Testis (tissue), 3 donors: ENCODE results near the gene LHCGR. TPM values are rescaled to one million over a fixed set of nuclear protein-coding genes. Genes with fewer than 3 reads are reported as not detected.

Experiments
- DNase-seq: peaks from one replicate; pipeline ENCODE4 v3.0.0-alpha.2; 2019
- H3K27ac ChIP-seq, 2 donors: fragments of 200-600 bp; sonication (generic); one replicate each; pipeline ENCODE4 v1.5.1; 2019
- H3K27me3 ChIP-seq: fragments of 200-600 bp; sonication (generic); one replicate; pipeline ENCODE4 v1.5.1; 2019
- H3K36me3 ChIP-seq: fragments of 200-600 bp; sonication (generic); one replicate; pipeline ENCODE4 v1.5.1; 2017; ENCODE audit warnings: low read depth; ENCODE audit errors: missing control alignments
- H3K4me1 ChIP-seq: fragments of 200-600 bp; sonication (generic); one replicate; pipeline ENCODE4 v1.5.1; 2019
- H3K4me3 ChIP-seq, 2 donors: fragments of 200-600 bp; sonication (generic); one replicate each; pipeline ENCODE4 v1.5.1; 2017 to 2019
- H3K9me3 ChIP-seq: fragments of 200-600 bp; sonication (generic); one replicate; pipeline ENCODE4 v1.5.1; 2017
- POLR2A ChIP-seq: fragments of 450-650 bp; IDR thresholded peaks from one replicate; pipeline ENCODE4 v1.6.1; 2017; ENCODE audit warnings: antibody characterized with exemption, mild to moderate bottlenecking, moderate library complexity
- WGBS, 2 donors: methylation state at CpG; one replicate each; pipeline ENCODE4 v1.1.5; 2018; 5-methylcytosine and 5-hydroxymethylcytosine counted together
- intact Hi-C: fragments of 100-400 bp; cut with DNase I; formaldehyde crosslinking; loops from one replicate; pipeline ENCODE4 v1.15.1; 2023; ENCODE audit warnings: low total_unique reads
- polyA plus RNA-seq: library from polyadenylated mRNA; stranded (reverse); fragments of 350-450 nt; fragmentation: Illumina TruSeq; extraction: RNeasy Lipid Tissue Mini Kit (QIAGEN cat#74804); gene quantifications from one replicate; pipeline ENCODE4 v1.2.3, GENCODE V29; 2014; ENCODE audit warnings: low read depth, low replicate concordance; ENCODE audit not compliant: insufficient read depth
- total RNA-seq, 2 donors: library from RNA; depleted of rRNA; stranded (reverse); fragments of >200 nt; gene quantifications; one replicate each; pipeline ENCODE4 v1.2.3, GENCODE V29; 2016
- TF ChIP-seq, protein P1 (sequence below), 3 experiments: fragments of 450-650 bp in 2 of 3; fragments of 200-600 bp in 1 of 3; sonication (generic) in 1 of 3; IDR thresholded peaks; one replicate each; pipeline ENCODE4 v1.5.1; 2016 to 2019; ENCODE audit warnings: antibody characterized with exemption in 3 of 3, mild to moderate bottlenecking in 2 of 3, moderate library complexity in 1 of 3

The LHCGR gene
- total and polyA plus RNA-seq, 3 donors from 2014 or later, result 1.5 to 7.5 (median 2.1) TPM

DNA sequence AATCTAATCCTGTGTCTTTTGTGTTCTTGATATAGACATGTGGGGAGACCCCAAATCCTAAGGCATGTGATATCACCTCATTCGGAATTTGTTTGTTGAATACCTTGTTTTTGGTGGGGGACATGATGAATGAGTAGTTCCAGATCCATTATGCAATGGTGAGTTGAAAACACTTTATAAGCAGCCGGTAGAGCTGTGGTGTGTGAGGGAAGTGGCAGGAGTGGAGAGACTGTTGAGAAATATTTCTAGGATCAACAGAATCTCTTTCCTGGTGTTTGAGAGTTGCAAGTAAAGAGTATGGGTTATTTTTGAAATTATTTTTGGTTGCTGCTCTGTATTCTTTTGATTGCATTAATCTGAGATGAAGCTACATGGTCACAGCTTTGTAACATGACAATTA lies 34.4 kb downstream of the LHCGR start:
- Histone ChIP-seq H3K27me3 (no peaks in the 10 kb centered on the region), H3K36me3 (no peaks in the 10 kb centered on the region), H3K4me1 (no peaks in the 10 kb centered on the region), H3K4me3 (no peak overlapping the region), H3K27ac (no peak overlapping the region), H3K9me3 (no peaks in the 10 kb centered on the region)
- intact Hi-C loops, result no loop called here
- WGBS, 2 donors, result 92 to 94% methylated on average over 2 of the region's 2 CpGs
- TF ChIP-seq POLR2A, result no peak
- TF ChIP-seq, protein P1, sequence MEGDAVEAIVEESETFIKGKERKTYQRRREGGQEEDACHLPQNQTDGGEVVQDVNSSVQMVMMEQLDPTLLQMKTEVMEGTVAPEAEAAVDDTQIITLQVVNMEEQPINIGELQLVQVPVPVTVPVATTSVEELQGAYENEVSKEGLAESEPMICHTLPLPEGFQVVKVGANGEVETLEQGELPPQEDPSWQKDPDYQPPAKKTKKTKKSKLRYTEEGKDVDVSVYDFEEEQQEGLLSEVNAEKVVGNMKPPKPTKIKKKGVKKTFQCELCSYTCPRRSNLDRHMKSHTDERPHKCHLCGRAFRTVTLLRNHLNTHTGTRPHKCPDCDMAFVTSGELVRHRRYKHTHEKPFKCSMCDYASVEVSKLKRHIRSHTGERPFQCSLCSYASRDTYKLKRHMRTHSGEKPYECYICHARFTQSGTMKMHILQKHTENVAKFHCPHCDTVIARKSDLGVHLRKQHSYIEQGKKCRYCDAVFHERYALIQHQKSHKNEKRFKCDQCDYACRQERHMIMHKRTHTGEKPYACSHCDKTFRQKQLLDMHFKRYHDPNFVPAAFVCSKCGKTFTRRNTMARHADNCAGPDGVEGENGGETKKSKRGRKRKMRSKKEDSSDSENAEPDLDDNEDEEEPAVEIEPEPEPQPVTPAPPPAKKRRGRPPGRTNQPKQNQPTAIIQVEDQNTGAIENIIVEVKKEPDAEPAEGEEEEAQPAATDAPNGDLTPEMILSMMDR (IDR thresholded peaks at IDR 0.05), result no peak
- no peak for DNase-seq

DNA sequence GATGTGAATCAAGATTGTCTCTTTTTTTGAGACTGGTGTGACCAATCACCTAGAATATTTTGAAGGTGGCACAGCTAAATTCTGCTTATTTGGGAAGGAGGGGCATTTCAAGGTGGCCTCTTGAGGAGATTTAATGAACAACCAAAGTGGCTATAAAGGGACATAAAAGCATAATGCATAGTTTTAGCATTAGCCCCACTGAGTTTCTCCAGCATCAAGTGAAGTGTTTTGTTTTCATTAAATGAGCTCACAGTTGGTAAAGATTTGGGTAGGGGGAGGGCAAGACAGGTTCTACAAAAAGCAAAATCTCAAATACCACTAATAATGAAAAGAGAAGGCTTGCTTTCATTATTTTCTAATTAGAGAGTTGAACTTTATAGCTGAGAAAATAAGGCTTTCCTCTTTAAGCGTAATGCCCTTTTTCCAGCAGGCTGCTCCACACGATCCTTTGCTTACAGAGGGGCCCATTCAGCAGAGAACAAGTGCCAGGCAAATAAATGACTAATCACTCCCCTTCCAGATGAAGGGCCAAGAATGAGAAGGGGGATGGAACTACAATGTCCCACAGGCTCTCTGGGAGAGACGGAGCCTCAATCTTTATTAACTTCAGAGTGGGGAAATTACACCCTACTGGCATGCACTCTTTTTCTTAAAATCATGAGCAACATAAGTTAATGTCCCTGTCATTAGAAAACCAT lies 35.9 kb downstream of the LHCGR start:
- WGBS, 2 donors, result 73 to 78% methylated on average over 3 of the region's 3 CpGs
- no peak for TF ChIP-seq POLR2A
- TF ChIP-seq, protein P1 (IDR thresholded peaks at IDR 0.05), result no peak
- intact Hi-C loops, result no loop called here
- Histone ChIP-seq H3K9me3 (no peaks in the 10 kb centered on the region), H3K36me3 (no peaks in the 10 kb centered on the region), H3K4me3 (no peak overlapping the region), H3K27me3 (no peaks in the 10 kb centered on the region), H3K4me1 (no peaks in the 10 kb centered on the region), H3K27ac (no peak overlapping the region)
- DNase-seq, result no peak

DNA sequence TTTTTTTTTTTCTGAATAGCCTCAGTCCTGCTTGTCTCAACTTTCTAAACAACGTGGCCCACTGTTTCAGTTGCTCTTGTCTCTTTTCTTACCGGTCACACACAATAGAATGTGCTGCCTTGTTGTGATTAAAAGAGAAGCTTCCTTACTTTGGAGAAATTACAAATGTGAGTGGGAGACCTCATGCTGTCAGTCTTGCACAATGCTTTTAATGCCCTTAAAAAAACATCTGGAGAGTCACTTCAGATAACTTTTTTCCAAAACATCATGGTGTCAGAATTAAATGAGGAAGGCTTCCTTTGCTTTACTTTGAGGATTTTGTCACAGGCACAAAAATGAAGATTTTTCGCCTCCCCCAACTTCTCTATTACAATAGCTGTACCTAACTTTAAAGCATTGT lies 37.7 kb downstream of the LHCGR start:
- Histone ChIP-seq H3K36me3 (no peaks in the 10 kb centered on the region), H3K9me3 (no peaks in the 10 kb centered on the region), H3K27ac (no peak overlapping the region), H3K4me3 (no peak overlapping the region), H3K4me1 (no peaks in the 10 kb centered on the region), H3K27me3 (no peaks in the 10 kb centered on the region)
- TF ChIP-seq, protein P1 (IDR thresholded peaks at IDR 0.05), result no peak
- no peak for TF ChIP-seq POLR2A
- intact Hi-C loops, result no loop called here
- WGBS, 2 donors, result 65 to 74% methylated on average over 3 of the region's 3 CpGs
- no peak for DNase-seq

DNA sequence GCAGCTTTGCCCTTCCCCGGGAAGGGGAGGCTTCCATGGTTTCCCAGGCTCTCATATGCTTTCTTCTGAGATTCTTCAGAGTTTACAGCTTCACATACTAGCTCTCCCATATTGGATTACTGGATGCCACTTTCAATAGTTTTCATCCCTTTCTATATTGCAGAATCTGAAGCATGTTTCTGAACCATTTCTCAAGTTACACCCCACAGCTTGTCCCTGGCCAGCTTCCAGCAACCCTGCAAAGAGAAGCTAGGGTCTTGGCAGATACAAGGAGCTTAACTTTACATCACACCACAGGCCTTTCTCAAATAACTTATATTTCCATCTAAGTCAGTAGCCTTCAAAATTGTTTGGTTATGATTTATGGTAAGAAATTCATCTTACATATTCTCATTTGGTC lies 39.6 kb downstream of the LHCGR start:
- no peak for DNase-seq
- Histone ChIP-seq H3K4me3 (no peak overlapping the region), H3K27ac (no peak overlapping the region), H3K27me3 (no peaks in the 10 kb centered on the region), H3K36me3 (no peaks in the 10 kb centered on the region), H3K9me3 (no peaks in the 10 kb centered on the region), H3K4me1 (no peaks in the 10 kb centered on the region)
- 78 to 86% methylated on average over 1 of the region's 1 CpG for WGBS, 2 donors
- TF ChIP-seq, protein P1 (IDR thresholded peaks at IDR 0.05), result no peak
- TF ChIP-seq POLR2A, result no peak
- intact Hi-C loops, result no loop called here
